IPS-NIHi11 (cell line): ENCODE measurements around the gene PPP1R13B.
"Not testable (repeated sequence)": the region's sequence is repeated elsewhere in the genome, so short reads cannot be mapped to it uniquely, and the experiment has no call there.

Experiments
- DNase-seq: peaks from one replicate; pipeline ENCODE4 v3.0.0; 2012; ENCODE audit warnings: mixed read lengths, low spot score

The PPP1R13B gene

DNA sequence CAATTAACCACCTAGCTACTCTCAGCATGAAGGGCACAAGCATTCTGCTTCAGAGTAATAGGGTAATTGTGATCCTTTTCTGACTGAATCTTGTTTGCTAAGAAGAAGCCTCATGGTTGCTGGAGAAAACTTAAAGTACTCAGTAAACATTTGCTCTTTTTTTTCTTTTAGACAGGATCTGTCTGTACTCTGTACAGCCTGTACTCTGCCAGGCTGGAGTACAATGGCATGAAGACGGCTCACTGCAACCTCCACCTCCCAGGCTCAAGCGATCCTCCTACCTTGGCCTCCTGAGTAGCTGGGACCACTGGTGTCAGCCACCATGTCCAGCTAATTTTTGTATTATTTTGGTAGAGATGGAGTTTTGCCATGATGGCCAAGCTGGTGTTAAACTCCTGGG, 12.4 kb downstream of the PPP1R13B start:
- no peak for DNase-seq

- DNase-seq = no peak
Measured at GRCh38 chr14:103833711-103834110, 13.7 kb downstream of the PPP1R13B start.

DNA sequence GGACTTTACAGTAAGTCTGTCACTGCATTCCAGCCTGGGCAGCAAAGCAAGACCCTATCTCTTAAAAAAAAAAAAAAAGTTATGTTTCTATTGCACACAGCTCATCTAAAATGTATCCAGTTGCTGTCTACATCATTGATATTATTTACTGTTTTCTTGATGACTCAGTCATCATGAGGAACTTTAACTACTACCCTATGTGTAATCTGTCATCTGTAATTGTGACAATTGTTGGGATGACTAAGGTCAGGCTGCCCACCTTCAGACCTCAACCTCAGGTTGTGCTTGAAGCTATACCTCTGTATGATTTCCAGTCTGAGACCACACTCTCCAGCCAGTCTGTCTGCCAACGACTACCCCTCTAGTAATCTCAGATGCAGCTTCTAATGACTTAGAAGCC, 15.3 kb downstream of the PPP1R13B start:
- no peak for DNase-seq

- no peak for DNase-seq
Measured at GRCh38 chr14:103830511-103831270, 16.7 kb downstream of the PPP1R13B start.

GRCh38 chr14:103828315-103828967, 18.9 kb downstream of the PPP1R13B start:
- no peak for DNase-seq

DNA sequence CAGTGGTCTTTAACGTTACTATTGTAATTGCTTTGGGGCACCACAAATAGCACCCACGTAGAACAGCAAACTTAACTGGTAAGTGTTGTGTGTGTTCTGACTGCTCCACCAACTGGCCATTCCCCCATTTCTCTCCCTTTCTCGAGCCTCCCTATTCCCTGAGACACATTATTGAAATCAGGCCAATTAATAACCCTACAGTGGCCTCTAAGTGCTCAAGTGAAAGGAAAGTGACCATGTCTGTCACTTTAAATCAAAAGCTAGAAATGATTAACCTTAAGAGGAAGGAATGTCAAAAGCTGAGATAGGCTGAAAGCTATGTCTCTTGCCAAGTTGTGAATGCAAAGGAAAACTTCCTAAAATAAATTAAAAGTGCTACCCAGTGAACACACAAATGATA, 22.3 kb downstream of the PPP1R13B start:
- no peak for DNase-seq

- no peak for DNase-seq
Measured at GRCh38 chr14:103820908-103821307, 26.5 kb downstream of the PPP1R13B start.

- DNase-seq = no peak
Measured at GRCh38 chr14:103820382-103820781, 27.0 kb downstream of the PPP1R13B start.

- DNase-seq = peak; percentile 83
Measured at GRCh38 chr14:103819503-103820307, 27.7 kb downstream of the PPP1R13B start.

DNA sequence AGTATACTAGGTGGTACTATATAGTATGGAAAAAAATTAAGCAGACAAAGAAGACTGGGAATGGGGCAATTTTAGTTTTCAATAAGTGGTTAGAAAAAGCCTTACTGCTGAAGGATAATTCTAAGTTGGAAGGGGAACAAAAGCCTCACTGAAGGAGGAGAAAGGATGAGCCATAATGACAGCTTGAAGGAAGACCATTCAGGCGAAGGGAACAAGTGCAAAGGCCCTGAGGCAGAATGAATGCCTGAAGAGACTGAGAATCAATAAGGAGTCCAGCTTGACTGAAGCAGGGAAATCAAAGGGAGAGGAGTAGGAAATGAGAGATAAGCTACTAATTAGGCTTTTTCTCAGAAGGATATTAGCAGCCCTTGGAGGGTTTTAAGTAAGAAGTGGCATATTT, 28.5 kb downstream of the PPP1R13B start:
- DNase-seq = no peak

DNA sequence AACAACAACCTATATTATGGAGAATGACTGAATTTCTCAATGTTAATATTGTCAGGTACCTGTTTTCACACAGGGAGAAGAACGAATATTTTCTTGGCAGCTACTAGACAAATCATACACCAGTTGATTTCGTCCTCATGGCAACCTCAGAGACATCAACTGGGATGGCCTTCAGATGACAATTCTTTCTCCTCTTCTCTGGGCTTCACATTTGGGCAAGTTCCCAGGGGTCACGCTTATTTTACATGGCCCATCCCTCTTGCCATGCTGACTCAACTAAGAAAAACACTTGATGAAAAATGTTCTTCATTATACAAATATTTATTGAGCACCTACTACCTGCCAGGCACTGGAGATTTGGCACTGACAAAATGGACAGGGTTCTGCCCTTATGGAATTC, 29.0 kb downstream of the PPP1R13B start:
- no peak for DNase-seq

DNA sequence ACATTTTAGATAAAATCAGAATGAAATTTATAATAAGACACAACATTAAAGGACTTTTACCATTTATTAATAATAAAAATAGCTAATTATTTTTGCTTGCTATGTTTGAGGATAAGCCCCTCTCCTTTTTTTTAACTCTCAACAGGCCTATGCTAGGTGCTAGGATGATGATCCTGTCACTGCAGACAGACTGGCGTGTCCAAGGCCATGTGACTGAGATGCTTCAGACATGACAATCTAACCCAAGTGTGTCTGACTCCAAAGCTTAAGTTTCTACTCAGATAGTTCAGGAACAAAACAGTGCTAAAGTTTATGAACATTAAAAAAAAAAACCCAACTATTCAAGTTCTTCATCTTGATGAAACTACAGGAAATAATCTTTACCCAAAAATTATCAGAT, 29.8 kb downstream of the PPP1R13B start:
- DNase-seq = no peak

- DNase-seq = no peak
Measured at GRCh38 chr14:103816991-103817390, 30.4 kb downstream of the PPP1R13B start.

DNA sequence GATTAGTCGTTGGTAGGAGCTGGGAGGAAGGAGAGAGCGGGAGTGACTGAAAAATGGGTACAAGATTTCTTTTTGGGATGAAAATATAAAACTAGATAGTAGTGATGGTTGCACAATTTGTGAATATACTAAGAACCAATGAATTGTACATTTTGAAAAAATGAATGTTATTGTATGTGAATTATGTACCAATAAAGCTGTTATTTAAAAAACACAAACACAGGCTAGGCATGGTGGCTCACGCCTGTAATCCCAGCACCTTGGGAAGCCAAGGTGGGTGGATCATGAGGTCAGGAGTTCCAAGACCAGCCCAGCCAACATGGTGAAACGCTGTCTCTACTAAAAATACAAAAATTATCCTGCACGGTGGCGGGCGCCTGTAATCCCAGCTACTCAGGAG, 32.1 kb downstream of the PPP1R13B start:
- DNase-seq = no peak

- DNase-seq = no peak
Measured at GRCh38 chr14:103811189-103811588, 36.2 kb downstream of the PPP1R13B start.

DNA sequence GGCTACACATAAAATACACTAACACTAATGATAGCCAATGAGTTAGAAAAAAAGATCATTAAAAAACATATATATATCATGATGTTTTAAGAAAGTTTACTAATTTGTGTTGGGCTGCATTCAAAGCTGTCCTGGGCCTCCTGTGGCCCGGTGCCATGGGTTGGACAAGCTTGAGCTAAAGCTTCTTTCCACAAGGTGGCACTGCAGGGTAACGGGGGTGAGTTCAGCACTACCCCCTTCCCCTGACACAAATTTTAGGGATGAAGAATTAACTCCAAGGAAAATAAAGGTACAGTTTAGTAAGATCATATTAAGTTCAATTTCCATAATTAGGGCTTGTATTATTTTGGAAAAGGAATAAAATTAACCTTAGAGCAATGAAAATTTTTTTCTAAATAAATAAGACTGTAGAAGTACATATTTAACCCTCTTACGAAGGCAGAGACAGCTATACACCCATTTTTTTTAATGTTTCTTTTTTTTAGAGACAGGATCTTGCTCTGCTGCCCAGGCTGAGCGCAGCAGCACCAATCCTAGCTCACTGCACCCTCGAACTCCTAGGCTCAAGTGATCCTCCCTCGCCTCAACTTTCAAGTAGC, 38.9 kb downstream of the PPP1R13B start:
- DNase-seq = peak; percentile 74

- no peak for DNase-seq
Measured at GRCh38 chr14:103806805-103807204, 40.6 kb downstream of the PPP1R13B start.

DNA sequence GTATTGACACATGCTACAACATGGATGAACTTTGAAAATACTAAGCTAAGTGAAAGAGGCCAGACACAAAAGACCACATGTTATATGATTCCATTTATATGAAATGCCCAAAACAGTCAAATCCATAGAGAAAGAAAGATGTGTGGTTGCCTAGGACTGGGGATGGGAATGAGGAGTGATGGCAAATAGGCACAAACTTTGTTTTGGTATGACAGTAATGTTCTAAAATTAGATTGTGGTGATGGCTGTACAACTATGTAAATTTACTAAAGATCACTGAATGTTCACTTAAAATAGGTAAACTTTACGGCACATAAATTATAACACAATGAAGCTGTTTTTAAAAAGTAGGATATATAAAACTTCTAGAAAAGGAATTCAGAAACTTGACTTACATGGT, 41.7 kb downstream of the PPP1R13B start:
- no peak for DNase-seq

DNA sequence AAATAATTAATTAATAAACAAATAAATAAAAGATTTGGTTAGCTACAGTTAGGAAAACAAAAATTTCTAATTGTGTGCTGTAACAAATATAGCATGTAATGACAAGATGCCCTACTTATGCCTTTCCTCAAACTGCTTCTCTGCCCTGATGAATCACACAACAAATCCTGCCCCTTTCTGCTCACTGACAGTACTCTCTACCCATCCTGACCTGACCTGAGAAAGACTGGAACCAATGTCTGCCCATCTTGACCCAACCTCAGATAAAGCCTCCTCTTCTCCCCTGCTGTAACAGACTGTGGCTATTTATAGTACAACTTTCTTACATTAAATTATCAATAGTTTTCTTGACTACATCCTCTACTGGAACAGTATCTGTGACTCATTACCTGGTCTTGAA, 43.7 kb downstream of the PPP1R13B start:
- no peak for DNase-seq

DNA sequence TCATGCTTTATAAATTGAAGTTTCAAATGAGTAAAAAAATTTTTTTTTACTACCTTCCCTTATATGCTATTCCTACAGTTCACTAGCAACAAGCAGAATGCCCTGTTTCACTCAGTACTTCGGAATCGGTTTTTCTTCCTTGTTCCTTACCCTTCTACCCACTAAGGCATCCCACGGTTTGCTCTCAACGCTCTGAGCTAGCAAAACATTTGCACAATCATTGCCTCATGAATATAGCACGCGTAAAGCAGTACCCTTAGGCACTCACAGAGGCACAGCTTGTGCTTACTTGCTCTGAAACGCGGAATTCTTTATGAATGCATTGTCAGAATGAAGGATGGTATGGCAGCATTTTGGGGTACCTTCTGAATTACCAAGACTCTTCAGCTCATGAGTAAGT, 45.0 kb downstream of the PPP1R13B start:
- DNase-seq = no peak

GRCh38 chr14:103801459-103801858, 45.9 kb downstream of the PPP1R13B start:
- no peak for DNase-seq

DNA sequence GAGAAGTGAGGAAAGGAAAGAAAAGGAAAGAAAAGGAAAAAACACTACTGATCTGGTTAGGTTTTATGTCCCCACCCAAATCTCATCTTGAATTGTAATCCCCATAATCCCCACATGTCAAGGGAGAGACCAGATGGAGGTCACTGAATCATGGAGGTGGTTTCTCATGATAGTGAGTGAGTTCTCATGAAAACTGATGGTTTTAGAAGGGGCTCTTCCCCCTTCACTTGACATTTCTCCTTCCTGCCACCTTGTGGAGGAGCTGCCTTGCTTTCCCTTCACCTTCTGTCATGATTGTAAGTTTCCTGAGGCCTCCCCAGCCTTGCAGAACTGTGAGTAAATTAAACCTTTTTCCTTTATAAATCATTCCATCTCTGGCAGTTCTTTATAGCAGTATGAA, 54.2 kb downstream of the PPP1R13B start:
- DNase-seq = not testable (repeated sequence)

DNA sequence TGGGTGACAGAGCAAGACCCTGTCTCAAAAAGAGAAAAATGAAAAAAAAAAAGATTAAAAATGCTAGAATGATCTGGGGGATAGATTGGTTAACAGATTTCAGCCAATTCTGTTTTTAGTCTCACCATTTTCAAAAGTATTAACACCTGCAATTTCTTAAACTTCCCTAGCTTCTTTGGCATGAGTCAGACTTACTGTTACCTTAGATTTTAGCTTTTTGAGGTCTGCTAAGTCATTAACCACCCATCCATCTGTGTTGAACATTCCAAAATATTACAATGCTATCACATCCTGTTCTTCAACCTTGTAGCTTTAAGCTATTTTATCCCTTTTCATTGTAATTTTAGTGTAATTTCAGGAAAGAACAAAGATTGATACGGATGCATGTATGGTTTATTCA, 59.3 kb downstream of the PPP1R13B start:
- DNase-seq = no peak
